Measurements from ENCODE around the gene PRKAR1B.

DNA sequence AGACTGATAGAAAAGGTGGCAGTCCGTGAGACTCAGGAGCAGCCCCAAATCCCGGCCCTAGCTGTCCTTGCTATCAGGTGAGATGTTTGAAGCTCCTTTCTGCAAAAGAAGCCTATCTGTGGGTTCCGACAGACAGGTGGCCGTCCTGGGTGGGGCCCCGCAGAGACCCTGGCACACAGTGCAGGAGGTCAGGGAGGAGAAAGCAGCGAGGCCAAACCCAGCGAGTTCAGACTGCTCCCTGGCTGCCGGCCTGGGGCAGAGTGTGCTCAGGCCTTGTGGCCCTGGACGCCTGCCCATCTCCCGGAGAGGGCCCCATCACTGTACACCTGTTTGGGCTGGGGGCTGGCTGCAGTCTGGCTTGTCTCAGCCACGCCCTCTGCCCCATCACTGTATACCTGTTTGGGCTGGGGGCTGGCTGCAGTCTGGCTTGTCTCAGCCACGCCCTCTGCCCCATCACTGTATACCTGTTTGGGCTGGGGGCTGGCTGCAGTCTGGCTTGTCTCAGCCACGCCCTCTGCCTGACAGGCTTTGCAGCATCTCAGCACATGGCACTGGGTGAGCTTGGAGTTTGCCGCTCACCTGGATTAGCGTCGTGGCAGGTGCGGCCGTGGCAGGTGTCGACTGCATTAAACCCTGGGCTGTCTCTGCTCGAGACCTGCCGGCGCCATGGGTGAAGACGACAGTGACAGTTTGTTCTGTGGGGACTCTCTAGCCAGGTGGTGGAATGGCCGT is 11.8 kb upstream of the PRKAR1B start:
- TF ChIP-seq CTCF (IDR thresholded peaks at IDR 0.05) (no peak), EZH2 (IDR thresholded peaks at IDR 0.05) (no peak), EZH2phosphoT487 (IDR thresholded peaks at IDR 0.05) (no peak)
